ENCODE measurements around the gene CHP1.

- no peak for TF ChIP-seq CTCF (IDR thresholded peaks at IDR 0.05)
- TF ChIP-seq POLR2A (IDR thresholded peaks at IDR 0.05), result no peak
- TF ChIP-seq EP300 (IDR thresholded peaks at IDR 0.05), result no peak
- TF ChIP-seq POLR2AphosphoS5 (IDR thresholded peaks at IDR 0.05), result no peak
Observed at GRCh38 chr15:41259546-41260189, 28.6 kb downstream of the CHP1 start.
